HG02610 (cell line): ENCODE measurements around the gene KATNAL2.
"Not testable (repeated sequence)": the region's sequence is repeated elsewhere in the genome, so short reads cannot be mapped to it uniquely, and the experiment has no call there.

Experiments used
- ATAC-seq: cut with Tn5 transposase; IDR thresholded peaks from one replicate; pipeline ENCODE4 v1.9.1; 2021; ENCODE audit warnings: mild to moderate bottlenecking, moderate library complexity; ENCODE audit not compliant: unreplicated experiment

Gene KATNAL2

DNA sequence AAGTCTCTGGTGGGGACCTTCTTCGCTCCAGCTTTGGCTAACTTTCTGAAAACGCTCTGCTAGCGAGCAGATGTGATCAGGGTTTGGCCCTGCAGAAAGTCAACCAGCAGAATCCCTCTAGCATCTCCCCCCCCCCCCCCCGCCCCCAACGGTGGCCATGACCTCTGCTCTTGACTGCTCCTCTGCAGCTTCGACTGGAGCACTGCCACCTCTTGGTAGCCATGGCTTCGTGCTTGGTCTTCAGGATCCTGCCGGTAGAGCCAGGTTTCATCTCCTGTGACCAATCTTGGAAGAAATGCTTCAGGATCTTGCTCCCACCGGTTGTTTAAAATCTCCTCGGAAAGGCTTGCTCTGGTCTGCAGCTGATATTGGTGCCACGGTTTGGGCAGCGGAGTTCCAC lies 113.5 kb downstream of the KATNAL2 start:
- ATAC-seq = not testable (repeated sequence)

DNA sequence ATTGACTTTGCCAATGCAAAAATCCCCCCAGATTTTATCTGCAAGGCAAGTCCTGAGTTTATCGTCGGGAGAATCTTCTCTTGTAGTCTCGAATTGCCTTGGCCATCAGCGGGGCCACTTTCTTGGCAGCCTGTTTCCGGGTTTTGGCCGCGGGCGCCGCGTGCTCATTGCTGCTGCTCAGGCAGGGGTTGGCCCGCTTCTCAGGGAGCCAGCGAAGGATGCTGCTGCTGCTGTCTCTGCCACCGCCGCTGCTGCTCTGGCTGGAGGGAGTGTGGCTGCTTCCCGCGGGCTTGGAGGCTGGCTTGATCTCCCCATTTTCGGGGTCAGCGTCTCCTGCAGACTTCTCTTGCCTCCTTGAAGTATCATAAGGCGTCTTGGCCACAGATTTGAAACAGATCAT lies 115.5 kb downstream of the KATNAL2 start:
- no peak for ATAC-seq

DNA sequence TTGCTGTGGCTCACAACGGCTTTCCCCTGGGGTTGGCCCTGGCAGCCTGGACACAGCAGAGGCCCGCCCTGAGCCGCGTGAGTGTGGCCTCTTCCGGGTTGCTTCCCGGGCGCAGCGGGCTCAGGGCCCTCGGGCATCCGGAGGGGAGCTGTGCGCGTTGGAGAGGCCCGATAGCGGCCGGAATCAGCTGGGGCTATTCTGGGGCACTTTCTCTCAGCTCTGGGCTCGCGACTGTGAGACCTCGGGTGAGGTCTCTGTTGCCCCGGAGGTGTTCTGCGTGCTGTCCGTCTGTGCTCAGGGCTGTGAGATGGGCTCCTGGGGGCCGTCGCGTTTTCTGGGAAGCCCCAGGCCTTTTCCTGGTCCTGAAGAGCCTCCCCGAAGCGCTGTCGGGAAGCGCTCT lies 117.2 kb downstream of the KATNAL2 start:
- not testable (repeated sequence) for ATAC-seq

DNA sequence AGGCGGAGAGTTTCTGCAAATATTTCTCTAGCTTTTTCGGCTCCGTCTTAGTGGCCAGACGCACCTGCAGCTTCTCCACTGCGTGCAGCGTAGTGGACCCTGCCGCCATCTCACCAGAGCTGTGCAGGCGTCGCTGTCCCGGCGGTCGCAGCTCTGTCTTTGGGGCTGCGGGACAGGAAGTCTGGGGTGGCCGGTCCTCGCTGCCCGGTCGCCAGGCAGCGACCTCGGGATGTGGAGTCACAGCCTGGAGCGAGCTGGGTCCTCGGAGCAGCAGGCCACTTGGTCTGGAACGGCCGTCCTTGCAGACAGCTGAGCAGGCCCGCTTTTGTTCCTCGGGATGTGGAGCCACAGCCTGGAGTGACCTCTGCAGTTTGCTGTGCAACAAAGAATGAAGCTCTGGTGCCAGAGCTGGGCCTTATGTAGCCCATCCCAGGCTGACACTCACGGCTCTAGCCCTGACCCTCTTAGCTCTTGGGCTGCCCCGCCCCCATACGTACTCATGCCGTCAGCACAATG lies 117.8 kb downstream of the KATNAL2 start, which contains the start of gene ELOA2:
TSS of gene ELOA2 (minus strand) at position 466 of the 516 bp plus-strand sequence. CDS start at position 109, 357 bp downstream.
- ATAC-seq = no peak

DNA sequence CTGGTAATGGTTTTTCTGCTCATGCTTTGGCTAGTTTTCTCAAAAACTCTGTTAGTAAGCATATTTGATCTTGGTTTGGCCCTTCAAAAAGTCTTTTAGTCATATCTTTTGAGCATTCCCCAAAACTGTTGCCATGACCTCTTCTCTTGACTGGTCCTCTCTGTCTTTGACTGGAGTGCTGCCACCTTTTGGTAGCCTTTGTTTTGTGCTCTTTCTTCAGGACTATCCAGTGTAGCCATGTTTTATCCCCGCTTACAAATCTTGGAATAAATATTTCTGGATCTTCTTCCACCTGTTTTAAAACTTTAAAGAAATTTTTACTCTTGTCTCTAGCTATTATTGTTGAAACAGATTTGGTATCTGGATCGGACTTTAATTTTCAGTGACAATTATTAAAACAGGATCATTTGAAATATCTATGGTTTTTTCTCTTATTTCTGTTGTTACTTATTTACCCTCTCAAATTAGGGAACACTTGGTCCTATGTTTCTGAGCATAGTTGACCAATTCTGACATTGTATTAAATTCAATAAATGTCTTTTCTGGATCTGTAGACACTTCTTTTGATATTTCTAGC lies 119.0 kb downstream of the KATNAL2 start:
- no peak for ATAC-seq

DNA sequence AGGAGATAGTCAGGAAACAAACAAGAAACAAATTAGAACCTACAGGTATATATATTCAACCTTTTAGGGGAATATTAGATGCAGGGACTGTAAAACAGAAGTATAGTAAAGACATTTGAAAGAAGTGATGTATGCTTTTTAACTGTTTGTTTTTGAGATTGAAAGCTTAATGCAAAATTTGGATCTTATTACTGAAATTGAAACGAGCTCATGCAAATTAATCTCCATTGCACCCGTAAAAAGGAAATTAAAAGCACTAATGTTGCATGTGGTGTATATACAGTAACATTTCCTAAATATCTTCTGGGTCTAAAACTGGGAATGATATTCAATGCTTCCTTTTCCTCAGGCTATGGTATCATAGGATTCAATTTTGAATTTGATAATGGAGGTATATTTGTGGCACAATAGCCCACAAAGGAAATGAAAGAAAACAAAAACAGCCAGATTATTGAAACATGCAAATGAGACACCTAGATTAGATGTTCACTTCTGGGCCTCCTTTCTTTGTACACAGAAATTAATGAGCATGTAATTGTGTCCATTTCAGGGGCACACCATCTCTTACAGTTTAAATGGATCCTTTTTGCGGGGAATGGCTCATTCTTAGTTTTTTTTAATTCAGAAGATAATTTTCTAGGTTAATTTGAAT lies 119.7 kb downstream of the KATNAL2 start:
- ATAC-seq = no peak

DNA sequence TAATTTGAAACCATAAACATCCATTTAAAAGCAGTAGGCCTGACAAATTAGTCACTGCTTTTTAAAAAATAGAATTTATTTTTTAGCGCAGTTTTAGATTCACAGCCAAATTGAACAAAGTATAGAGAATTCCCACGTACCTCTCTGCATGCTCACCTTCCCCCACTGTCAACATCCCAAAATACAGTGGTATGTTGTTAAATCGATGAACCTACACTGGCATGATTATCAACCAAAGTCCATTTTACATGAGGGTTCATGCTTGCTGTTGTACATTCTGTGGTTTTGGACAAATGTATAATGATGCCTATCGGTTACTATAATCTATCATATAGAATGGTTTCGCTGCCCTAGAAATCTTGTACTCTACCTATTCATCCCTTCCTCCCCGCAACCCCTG lies 123.6 kb downstream of the KATNAL2 start:
- no peak for ATAC-seq

DNA sequence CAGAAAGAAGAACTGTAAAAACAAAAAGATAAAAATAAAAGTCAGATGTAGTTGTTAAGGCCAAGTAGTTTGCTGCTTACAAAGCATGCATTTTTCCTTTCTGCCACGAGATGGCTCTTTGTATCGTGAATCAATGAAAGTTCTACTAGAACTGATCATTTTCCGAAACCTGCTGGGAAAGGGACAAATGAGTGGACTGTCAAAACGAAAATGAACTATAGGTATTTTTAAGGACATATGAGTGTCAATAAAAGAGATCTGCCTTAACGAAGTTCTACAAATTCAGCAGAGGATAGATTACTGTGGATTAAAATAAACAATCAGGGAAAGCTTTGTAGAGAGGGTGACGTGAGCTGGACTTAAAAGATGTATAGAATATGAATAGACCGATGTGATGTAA lies 133.1 kb downstream of the KATNAL2 start:
- no peak for ATAC-seq

DNA sequence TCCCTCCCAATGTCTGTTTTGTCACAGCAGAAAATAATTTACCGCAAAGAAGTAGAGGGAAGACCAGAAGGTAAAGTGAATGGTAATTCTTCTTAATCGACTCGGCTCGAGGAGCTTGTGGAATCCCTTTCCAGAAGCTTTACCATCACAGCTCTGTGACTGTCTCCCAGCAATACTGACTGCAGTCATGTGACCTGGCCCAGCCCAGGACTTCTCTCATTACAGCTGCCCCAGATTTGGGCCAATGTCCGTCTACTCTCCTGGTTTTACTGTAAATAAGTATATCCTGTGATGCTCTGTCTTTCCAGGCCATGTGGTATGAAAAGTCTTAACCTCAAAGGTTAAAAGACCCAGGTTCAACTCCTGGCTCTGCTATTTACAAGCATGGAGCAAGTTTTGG lies 137.0 kb downstream of the KATNAL2 start:
- ATAC-seq = no peak

DNA sequence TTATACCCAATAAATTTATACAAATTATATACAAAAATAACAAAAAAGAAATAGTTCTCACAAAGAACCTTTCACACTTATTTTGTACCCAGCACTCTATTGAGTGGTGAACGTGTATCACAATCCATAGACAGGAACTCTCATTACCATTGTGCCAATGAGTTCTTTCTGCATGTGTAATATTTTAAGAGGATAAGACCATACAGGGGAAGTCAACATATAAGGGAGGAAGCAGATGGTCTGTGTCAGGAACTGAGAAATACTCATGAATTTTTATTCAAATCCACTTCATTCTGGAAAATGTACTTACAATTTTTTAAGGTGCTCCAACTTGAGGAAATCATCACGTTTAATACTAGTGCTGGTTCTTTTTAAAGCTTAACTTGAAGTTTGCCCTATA lies 145.1 kb downstream of the KATNAL2 start:
- ATAC-seq = no peak

DNA sequence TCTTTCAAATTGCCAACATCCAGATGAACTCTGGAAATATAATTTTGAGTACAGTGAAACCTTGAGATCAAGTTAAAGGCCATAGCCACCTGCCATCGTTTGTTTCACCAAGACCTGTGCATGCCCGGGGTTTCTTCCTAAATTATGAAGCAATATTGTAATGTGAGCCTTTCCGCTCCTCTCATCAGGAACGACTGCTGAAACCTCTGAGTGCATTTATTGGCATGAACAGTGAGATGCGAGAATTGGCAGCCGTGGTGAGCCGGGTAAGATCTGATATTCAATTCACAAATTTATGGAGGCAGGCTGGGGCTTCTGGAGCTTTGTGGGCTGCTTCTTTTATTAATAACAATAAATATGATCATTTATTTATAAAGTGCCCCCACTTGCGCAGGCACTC lies 145.7 kb downstream of the KATNAL2 start:
- ATAC-seq = no peak

DNA sequence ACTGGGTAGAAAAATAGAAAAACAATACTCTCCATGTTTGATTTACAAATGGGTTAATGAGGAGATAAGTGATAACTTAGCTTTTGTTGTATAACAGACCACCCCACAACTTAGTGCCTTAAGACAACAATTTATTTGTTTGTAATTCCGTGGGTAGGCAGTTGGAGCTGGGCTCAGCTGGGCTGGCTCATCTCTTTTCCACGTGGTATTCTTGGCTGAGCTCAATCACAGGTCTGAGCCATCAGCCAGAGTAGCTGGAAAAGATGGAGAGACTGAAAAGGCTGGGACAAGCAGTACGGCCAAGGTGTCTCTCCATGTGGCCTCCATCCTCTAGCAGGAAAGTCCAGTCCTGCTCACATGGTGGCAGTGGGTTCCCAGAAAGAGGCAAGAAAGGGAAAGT lies 150.2 kb downstream of the KATNAL2 start:
- no peak for ATAC-seq

DNA sequence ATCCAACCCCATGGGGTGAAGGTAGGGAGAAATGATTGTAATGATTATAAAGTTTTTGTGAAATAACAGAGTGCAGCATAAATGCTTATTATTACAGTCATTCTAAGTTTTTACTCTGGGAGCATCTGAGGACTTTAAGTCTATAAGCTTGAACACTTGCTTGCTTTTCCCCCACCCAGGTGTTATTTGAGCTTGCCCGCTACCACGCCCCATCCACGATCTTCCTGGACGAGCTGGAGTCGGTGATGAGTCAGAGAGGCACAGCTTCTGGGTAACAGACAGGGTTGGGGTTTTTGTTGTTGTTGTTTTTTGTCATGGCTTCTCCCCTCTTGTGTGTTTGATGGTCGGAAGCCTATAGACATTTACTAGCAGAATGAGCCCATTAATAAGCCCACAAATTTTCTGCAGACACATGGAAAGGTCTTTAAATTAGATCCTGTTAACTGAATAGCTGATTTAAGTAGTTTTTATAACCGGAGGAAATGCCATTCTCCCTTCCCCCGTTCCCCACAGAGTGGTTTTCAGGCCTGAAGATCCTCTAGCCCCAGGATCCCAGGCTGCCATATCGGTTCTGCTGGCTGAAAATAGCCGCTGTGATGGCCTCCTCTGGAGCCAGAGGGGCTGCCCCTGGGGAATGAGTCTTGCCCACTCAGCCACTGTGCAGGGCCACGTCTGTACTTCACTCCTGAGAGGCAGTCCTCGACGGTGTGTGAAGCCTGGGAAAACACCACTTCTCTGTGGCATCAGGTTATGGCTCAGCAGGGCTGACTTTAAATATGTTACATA lies 157.9 kb downstream of the KATNAL2 start:
- no peak for ATAC-seq

DNA sequence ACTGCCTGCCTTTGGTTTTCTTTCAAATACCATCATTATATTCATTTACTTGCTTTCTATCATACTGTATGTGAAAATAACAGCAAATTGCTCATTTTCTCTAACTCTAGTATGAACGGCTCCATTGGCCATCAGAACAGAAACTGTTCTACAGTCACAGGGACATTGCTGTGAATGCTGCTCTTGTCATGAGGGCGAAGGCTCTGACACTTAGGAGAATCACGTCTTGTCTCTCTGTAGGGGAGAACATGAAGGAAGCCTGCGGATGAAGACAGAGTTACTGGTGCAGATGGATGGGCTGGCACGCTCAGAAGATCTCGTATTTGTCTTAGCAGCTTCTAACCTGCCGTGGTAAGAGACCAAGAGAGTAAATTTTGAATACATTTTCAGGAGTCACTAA lies 159.7 kb downstream of the KATNAL2 start:
- no peak for ATAC-seq

DNA sequence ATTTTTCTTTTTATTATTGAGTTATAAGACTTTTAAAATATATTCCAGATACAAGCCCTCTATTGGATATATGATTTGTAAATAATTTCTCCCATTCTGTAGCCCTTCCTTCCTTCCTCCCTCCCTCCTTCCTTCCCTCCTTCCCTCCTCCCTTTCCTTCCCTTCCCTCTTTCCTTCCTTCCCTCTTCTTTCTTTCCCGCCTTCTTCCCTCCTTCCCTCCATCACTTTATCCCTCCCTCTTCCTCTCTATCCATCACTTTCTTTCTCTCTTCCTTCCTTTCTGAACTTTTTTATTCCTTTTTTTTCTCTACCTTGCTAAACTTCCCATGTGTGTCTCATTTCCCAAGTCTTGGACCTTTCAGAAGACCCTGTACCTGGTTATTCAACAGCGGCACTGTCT lies 163.5 kb downstream of the KATNAL2 start:
- ATAC-seq = no peak

DNA sequence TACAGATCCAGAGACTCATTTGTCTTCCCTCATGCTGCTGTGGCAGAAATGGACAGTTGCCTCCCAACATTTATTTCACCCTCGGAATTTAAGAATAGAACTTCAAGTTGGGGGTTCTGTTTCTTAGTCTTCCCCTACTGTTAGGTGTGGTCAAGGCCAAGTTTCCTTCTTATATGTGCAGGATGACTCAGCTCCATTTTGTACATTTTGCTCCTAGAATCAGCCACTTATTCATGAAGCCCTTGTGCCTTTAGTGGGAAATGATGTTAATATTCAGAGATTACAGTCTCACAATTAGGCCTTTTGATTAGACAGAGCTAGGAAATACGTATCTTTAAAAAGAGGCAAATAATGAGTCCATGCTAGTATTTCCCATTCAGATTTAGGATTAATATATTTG lies 164.2 kb downstream of the KATNAL2 start:
- ATAC-seq = no peak

DNA sequence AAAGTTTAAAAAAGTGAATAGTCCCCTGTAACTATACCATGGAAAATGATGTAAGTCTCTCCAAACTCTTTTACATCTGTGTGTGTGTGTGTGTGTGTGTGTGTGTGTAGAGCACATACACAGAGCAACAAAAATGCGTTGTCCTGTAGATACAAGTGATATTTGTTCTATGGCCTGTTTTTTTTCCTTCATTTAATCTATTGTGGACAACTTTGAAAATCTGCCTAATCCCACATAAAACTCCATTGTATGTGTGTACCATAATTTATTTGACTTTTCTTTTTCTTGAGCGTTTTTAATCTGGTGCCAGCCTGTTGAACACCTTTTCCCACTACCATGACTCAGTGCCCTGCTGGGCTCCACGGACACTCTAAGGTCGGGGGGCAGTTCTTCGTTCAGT lies 170.3 kb downstream of the KATNAL2 start:
- ATAC-seq = no peak

DNA sequence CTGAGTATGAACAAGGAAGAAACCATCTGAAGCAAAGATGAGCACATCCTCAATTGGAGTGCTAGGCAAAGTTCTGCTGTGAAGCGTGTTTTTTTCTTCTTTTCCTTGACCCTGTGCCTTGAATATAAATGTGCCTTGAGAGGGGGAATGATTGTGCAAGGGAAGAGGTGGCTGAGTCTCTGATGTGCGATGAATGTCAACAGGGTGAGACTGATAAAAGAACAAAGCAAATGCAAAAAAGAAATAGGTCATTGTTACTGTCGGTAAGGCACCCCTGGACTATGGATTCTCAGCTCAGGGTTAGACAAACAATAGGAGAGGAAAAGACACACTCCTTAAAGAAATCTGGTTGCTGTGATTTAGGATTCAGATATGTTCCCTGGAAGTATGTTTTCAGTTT lies 178.4 kb downstream of the KATNAL2 start:
- no peak for ATAC-seq

DNA sequence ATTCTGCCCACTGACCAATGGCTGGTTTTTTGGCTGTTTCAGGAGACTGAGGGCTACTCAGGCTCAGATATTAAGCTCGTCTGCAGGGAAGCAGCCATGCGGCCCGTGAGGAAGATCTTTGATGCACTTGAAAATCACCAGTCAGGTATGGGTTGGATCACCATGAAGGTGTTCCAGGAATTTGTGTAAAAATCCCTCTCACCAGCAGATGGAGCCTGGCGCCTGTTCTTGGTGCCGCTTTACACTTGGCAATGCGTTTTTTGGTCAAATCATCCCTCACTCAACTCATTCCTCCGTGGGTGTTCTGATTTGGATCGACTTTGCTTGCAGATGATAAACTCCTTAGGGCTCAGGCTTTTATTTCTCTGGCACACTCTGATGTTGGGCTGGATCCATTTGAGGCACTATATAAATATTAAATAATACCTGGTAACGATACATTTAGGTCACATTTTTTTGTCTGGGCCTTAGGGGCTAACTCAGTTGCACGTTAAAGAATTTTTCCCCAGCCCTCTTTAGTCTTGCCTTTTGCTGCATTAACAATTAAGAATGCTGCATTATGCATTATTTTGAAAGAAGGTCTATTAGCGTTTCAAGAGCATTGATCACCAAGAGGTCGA lies 182.9 kb downstream of the KATNAL2 start:
- ATAC-seq = no peak

DNA sequence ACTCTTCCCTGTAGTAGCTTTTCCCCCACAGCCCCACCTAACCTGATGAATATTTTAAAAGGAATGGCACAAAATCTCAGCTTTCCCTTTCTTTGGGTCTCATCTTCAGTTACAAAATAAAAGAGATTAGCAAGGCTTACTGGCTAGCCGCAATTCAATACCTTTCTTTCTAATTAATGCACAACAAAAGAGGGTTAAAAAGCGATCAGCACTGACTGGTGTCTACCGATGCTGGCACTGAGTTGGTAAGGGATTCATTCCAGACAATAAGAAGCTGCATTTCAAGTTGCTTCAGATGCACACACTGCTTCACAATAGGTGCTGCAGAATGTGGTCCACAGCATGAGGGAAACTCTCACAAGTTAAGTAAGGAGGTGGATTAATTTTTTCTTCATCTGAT lies 191.0 kb downstream of the KATNAL2 start:
- ATAC-seq = no peak

DNA sequence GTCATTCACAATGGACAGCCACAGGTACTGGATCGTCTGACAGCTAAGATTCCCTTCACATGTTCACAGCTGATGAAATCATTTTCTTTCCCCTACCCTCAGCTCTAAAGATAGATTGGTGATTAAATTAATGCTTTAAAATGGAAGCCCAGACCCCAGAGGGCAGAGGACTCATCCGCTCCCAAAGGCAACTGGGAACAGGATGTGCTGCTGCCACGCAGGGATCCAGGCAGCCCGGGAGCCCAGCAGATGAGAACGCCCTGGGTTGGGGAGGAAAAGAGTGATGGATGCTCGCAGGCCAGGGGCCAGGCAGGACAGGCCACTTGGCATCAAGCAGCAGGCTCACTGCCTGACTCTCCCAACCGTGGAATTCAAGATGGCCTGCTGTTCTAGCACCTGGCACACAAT lies 191.6 kb downstream of the KATNAL2 start:
- ATAC-seq = no peak

DNA sequence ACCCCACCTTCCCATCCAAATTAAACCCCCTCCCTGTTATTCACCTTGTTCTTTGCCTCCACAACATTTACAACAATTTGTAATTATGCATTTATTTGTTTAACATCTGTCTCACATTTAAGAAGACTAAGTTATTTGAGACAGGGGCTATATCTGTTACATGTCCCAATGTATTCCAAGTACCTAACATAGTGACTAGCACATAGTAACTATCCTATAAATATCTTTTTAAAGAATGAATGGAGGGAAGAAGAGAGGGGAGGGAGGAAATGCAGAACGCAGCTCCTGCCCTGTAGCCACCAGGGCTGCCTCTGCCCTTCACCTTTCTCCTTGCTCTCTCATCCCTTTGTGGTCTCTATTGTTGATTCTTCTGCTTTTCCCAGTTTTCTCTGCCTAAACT lies 192.3 kb downstream of the KATNAL2 start:
- no peak for ATAC-seq
